Psoas muscle (tissue), 8 donors: ENCODE results near the gene M6PR. TPM values are rescaled to one million over a fixed set of nuclear protein-coding genes. Genes with fewer than 3 reads are reported as not detected.

Experiments
- ATAC-seq, 4 donors: fragments of 200-7000 bp; cut with Tn5 transposase; one replicate each; pipeline ENCODE4 v1.9.1; 2020; ENCODE audit warnings: moderate library complexity in 3 of 4, mild to moderate bottlenecking in 2 of 4
- DNase-seq, 2 donors: peaks; one replicate each; pipeline ENCODE4 v3.0.0-alpha.2; 2020
- H3K27ac ChIP-seq: fragments of 200-600 bp; one replicate; pipeline ENCODE4 v1.8.0; 2022
- H3K27me3 ChIP-seq, 3 donors: fragments of 200-600 bp in 1 of 3; one replicate each; pipeline versions ENCODE4 v1.6.1 to v1.8.0; 2013 to 2022; ENCODE audit warnings: low read length in 2 of 3, mild to moderate bottlenecking in 2 of 3, moderate library complexity in 1 of 3; ENCODE audit not compliant: insufficient read depth in 3 of 3
- H3K36me3 ChIP-seq, 2 donors: fragments of 200-600 bp in 1 of 2; one replicate each; pipeline versions ENCODE4 v1.6.1 to v1.8.0; 2013 to 2022; ENCODE audit warnings: low read depth in 1 of 2, mild to moderate bottlenecking in 1 of 2, moderate library complexity in 1 of 2; ENCODE audit not compliant: insufficient read depth in 1 of 2
- H3K4me1 ChIP-seq: fragments of 200-600 bp; one replicate; pipeline ENCODE4 v1.8.0; 2022
- H3K4me3 ChIP-seq: fragments of 200-600 bp; one replicate; pipeline ENCODE4 v1.8.0; 2022; ENCODE audit warnings: mild to moderate bottlenecking
- H3K9me3 ChIP-seq: fragments of 200-600 bp; one replicate; pipeline ENCODE4 v1.8.0; 2022
- whole genome bisulfite sequencing, 3 donors: extraction: QIAGEN DNeasy Blood & Tissue Kit; methylation state at CpG; one replicate each; pipeline versions ENCODE4 v1.1.6 to v1.1.7; 2013; 5-methylcytosine and 5-hydroxymethylcytosine counted together
- intact Hi-C, 2 donors: fragments of 100-400 bp; cut with DNase I; formaldehyde crosslinking; loops; one replicate each; pipeline versions ENCODE4 v1.11.0 to v1.14.2; 2022
- polyA plus RNA-seq, 3 donors: library from polyadenylated mRNA; stranded (reverse); fragments of 200-250 nt; gene quantifications; one replicate each; pipeline ENCODE4 v1.2.3, GENCODE V29; 2013
- total RNA-seq, 4 donors: library from RNA; stranded (reverse); fragmentation: NEBNext Ultra II Directional in 2 of 4; extraction: Animal tissue kit (Norgen Biotek cat#: 25700) in 2 of 4; gene quantifications; one replicate each; pipeline versions ENCODE4 v1.2.1 to v1.2.4, GENCODE V29; 2021 to 2023
- TF ChIP-seq, protein P1 (sequence below): fragments of 200-600 bp; IDR thresholded peaks from one replicate; pipeline ENCODE4 v1.8.0; 2022; ENCODE audit warnings: antibody characterized with exemption
- donor health status: healthy with polysubstance abuse.
- donor health status: DM: no; HTN: no; CAD: no; lungs with moderate emphysema.
- donor health status: Bipolar disorder and iron deficiency.
- donor health status: healthy.
- donor health status: DM: yes; HTN: yes; CAD: no.
- donor health status: DM: no; HTN: no; CAD: no.
- donor health status: DM: no; HTN: no; CAD: no.
- donor health status: DM: yes; HTN: yes; CAD: no.

M6PR gene
- total and polyA plus RNA-seq, 7 donors, result 45.0 to 102 (median 63.2) TPM

DNA sequence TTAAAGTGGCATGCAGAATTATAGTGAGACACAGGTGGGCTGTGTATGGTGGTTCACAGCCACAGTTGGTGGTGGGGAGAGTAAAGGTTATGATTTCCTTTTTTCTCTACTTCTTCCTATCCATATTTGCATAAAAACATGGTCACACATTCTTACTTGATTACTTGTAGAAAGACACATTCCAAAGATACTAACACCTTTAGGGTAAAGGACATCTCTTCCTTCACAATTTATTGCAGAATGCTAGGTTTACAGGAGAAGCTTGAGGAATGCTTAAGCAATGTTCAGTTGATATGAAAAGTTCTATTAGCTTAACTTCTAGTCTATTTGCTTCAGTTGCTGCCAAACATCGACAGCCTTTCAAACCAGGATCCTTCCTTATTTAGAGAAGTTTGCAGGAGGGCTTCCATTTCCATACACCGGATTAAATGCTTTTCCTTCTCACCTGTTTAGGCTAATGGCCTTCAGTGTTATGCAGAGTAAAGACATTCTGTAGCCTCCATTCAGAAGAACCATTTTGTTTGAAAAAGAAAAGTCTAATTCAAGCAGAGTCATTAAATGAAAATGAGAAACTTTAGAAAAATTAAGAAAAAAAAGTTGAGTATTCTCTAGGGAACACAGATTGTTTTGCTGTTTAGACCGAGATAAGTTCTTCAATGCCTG lies 37.7 kb downstream of the M6PR start:
- H3K9me3 ChIP-seq, result no peaks in the 10 kb centered on the region
- peaks cover 12% of the 10 kb centered on the region for H3K4me1 ChIP-seq
- intact Hi-C loops, result loop anchor here in 1 of 2 donors (5.0 to 10.0 kb wide), 2 partner anchors 36 to 133 kb away; partner anchors contain the start of gene M6PR
- H3K27me3 ChIP-seq, result no peaks in the 10 kb centered on the region
- H3K27ac ChIP-seq, result no peak overlapping the region
- DNase-seq (no peak), ATAC-seq (no peak)
- 62 to 69% (median 63%) methylated on average over 3 of the region's 3 CpGs for WGBS, 3 donors
- TF ChIP-seq, protein P1, sequence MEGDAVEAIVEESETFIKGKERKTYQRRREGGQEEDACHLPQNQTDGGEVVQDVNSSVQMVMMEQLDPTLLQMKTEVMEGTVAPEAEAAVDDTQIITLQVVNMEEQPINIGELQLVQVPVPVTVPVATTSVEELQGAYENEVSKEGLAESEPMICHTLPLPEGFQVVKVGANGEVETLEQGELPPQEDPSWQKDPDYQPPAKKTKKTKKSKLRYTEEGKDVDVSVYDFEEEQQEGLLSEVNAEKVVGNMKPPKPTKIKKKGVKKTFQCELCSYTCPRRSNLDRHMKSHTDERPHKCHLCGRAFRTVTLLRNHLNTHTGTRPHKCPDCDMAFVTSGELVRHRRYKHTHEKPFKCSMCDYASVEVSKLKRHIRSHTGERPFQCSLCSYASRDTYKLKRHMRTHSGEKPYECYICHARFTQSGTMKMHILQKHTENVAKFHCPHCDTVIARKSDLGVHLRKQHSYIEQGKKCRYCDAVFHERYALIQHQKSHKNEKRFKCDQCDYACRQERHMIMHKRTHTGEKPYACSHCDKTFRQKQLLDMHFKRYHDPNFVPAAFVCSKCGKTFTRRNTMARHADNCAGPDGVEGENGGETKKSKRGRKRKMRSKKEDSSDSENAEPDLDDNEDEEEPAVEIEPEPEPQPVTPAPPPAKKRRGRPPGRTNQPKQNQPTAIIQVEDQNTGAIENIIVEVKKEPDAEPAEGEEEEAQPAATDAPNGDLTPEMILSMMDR, result no peak
- H3K36me3 ChIP-seq, result no peaks in the 10 kb centered on the region
- H3K4me3 ChIP-seq, result no peak overlapping the region

DNA sequence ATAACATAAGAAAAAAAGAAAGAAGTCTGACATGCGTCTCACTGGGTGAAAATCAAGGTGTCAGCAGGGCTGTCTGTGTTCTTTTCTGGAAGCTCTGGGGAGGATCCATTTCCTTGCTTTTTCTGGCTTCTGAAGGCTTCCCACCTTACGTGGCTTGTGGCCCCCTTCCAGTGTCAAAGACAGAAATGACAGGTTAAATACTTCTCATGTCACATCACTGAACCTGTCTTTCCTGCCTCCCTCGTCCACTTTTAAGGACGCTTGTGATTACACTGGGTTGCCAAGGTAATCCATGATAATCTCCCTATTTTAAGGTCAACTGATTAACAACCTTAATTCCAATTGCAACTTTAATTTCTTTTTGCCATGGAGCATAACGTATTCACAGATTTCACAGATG lies 39.7 kb downstream of the M6PR start:
- Histone ChIP-seq H3K27ac (no peak overlapping the region), H3K4me1 (peaks cover 8% of the 10 kb centered on the region), H3K4me3 (no peak overlapping the region), H3K36me3 (no peaks in the 10 kb centered on the region), H3K9me3 (no peaks in the 10 kb centered on the region), H3K27me3 (no peaks in the 10 kb centered on the region)
- DNase-seq (no peak), ATAC-seq (no peak)
- intact Hi-C loops, result loop anchor here in 1 of 2 donors (5.0 to 10.0 kb wide), 2 partner anchors 38 to 135 kb away; partner anchors contain the start of gene M6PR
- 73 to 82% (median 77%) methylated on average over 5 of the region's 5 CpGs for WGBS, 3 donors
- TF ChIP-seq, protein P1, result no peak

DNA sequence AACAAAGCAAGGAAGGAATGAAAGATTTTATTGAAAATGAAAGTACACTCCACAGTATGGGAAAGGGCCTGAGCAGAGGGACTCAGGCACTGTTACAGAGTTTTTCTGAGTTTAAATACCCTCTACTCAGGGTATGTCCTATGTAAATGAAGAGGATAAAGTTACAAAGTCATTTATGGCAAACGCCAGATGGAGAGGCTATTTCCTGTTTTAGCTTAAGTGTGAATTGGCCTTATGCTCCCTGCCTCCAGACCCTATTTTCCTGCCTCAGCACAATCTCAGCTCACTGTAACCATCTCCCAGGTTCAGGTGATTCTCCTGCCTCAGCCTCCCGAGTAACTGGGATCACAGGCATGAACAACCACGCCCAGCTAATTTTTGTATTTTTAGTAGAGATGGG lies 41.9 kb downstream of the M6PR start:
- 78 to 80% (median 79%) methylated on average over 3 of the region's 3 CpGs for WGBS, 3 donors
- Histone ChIP-seq H3K4me3 (no peak overlapping the region), H3K9me3 (no peaks in the 10 kb centered on the region), H3K27ac (no peak overlapping the region), H3K27me3 (no peaks in the 10 kb centered on the region), H3K36me3 (no peaks in the 10 kb centered on the region), H3K4me1 (no peaks in the 10 kb centered on the region)
- intact Hi-C loops, result no loop called here
- ATAC-seq (no peak), DNase-seq (no peak)
- TF ChIP-seq, protein P1, result no peak

DNA sequence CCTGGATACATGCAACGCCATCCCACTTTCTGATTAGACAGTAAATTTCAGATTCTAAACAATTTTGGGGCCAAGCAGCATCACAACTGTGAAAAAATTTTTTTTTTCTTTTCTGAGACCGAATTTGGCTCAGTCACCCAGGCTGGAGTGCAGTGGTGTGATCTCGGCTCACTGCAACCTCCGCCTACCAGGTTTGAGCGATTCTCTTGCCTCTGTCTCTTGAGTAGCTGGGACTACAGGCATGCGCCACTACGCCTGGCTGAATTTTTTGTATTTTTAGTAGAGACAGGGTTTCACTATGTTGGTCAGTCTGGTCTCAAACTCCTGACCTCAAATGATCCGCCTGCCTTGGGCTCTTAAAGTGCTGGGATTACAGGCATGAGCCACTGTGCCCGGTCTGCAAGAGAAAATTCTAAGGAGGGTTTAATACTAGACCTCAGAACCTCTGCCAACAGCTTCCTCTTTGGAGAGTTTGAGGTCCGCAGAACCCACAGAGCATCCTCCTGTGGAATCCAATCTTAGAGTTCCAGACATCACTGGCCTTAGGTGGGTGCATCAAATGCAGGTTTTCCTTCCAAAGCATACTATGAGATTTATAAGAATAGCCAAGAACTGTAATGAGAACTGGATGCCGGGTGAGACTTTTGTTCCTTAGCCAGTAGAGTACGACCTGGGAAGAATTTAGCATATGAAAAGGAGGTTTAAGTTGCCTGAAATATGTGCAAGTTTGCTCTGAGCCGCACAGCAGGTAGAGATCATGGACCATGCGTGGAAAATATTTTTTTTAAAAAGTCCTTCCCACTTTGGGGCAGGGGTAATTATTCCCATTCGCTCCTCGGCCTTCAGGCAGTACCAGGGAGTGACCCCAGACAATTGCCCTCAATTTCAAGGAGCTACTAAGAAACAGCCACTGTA lies 42.9 kb downstream of the M6PR start:
- Histone ChIP-seq H3K27me3 (no peaks in the 10 kb centered on the region), H3K4me3 (no peak overlapping the region), H3K9me3 (no peaks in the 10 kb centered on the region), H3K36me3 (no peaks in the 10 kb centered on the region), H3K4me1 (no peaks in the 10 kb centered on the region), H3K27ac (no peak overlapping the region)
- TF ChIP-seq, protein P1, result no peak
- intact Hi-C loops, result no loop called here
- DNase-seq (no peak), ATAC-seq (no peak)
- WGBS, 3 donors, result 83 to 91% (median 85%) methylated on average over 16 of the region's 16 CpGs
